Coronary artery (tissue), 2 donors: ENCODE data around the gene TMEM220.
"Not testable (repeated sequence)": the region's sequence is repeated elsewhere in the genome, so short reads cannot be mapped to it uniquely, and the experiment has no call there.

Experiments
- DNase-seq: peaks from one replicate; pipeline ENCODE4 v3.0.0-alpha.2; 2017; ENCODE audit warnings: low spot score
- H3K27ac ChIP-seq, 2 donors: fragments of 200-600 bp; sonication (generic); one replicate each; pipeline ENCODE4 v1.5.1; 2016 to 2019
- H3K4me3 ChIP-seq: fragments of 200-600 bp; sonication (generic); 2 replicates; pipeline ENCODE4 v1.5.1; 2016; ENCODE audit warnings: mild to moderate bottlenecking, moderate library complexity
- TF ChIP-seq, protein P1 (sequence below): fragments of 200-600 bp; sonication (generic); IDR thresholded peaks from one replicate; pipeline ENCODE4 v1.5.1; 2019; ENCODE audit warnings: antibody characterized with exemption

TMEM220 gene

DNA sequence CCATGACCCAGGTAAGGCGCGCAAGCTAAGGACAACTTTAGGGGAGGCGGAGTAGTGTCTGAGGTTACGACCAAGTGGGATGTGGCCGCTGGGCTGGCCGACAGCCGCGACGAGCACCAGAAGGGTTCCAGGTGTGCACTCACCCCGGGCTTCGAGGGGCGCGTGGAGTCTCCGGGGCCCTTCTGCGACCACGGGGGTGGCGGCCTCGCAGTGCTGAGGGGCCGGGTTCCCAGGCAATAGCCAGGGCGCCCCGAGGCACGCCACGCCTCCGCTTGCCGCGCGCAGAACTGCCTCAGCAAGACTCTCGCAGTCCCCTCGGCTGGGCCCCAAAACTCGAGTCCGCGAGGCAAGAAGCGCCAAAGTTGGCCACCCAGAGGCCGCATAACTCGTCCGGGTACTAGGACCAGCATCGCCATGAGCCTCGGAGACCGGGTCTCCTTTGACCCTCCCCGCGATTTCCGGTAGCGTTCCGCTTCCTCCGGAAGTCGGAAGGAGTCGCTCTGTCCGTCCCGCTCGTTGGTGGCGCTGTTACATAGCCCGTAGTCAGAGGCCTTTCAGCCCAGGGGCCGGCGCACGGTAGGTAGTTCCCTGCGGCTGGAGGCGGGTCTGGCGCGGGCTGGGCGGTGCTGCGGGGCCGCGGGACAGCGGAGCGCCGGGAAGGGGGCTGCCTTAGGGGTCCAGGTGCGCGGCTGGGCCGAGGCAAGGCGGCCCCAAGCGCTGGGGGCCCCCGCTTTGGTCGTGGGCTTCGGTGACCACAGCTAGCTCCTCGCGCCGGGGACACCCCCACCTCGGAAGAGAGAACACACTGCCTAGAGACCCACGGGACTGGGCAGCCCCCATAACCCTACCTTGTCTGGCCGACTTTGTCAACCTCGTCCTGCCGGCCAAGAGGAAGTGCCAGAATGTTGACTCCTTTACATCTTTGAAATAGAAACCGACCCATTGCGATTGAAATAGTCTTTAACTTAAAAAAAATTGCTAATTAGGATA is 32.4 kb downstream of the TMEM220 start, which contains the start of the genes ADPRM and SCO1:
TSS of gene ADPRM (plus strand) at position 503 of the 990 bp plus-strand sequence. CDS start 7,333 bp downstream, outside the sequence.
TSS of gene SCO1 (minus strand) at position 442 of the 990 bp plus-strand sequence. CDS start at position 416, 26 bp downstream.
- peak; percentile 94 for DNase-seq
- H3K27ac ChIP-seq: peak within 1 kb of the TSS; percentile 91 to 95
- TF ChIP-seq, protein P1, sequence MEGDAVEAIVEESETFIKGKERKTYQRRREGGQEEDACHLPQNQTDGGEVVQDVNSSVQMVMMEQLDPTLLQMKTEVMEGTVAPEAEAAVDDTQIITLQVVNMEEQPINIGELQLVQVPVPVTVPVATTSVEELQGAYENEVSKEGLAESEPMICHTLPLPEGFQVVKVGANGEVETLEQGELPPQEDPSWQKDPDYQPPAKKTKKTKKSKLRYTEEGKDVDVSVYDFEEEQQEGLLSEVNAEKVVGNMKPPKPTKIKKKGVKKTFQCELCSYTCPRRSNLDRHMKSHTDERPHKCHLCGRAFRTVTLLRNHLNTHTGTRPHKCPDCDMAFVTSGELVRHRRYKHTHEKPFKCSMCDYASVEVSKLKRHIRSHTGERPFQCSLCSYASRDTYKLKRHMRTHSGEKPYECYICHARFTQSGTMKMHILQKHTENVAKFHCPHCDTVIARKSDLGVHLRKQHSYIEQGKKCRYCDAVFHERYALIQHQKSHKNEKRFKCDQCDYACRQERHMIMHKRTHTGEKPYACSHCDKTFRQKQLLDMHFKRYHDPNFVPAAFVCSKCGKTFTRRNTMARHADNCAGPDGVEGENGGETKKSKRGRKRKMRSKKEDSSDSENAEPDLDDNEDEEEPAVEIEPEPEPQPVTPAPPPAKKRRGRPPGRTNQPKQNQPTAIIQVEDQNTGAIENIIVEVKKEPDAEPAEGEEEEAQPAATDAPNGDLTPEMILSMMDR: no peak
- H3K4me3 ChIP-seq: peak within 1 kb of the TSS; percentile 85

GRCh38 chr17:10695875-10696407 is 33.9 kb downstream of the TMEM220 start:
- H3K4me3 ChIP-seq: peak overlapping the region; percentile 85
- H3K27ac ChIP-seq, DNase-seq: not testable (repeated sequence)

DNA sequence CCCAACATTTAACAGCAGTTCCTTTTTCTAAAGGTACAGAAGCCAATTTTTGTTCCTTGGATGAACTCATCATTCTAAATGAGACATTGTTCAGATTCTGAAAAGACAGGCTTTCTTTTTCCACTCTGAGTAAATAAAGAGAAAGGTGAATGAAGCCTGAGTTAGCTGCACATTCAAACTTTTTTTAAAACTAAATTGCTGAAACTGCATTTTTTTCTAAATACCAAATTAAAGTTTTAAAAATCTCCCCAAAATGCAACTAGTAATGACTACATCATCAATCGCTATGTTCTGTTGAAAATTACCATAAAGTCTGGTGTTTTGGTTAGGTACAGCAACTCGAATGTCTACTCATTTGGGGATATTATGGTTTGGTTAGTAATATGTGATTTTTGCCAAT is 42.3 kb downstream of the TMEM220 start:
- DNase-seq: no peak
- TF ChIP-seq, protein P1: no peak
- H3K27ac ChIP-seq: no peak overlapping the region
- H3K4me3 ChIP-seq: no peak overlapping the region

GRCh38 chr17:10683853-10684252 is 46.0 kb downstream of the TMEM220 start:
- no peak for DNase-seq
- Histone ChIP-seq H3K4me3 (no peak overlapping the region), H3K27ac (peak overlapping the region in 1 of 2 donors; percentile 7)
- TF ChIP-seq, protein P1: no peak

DNA sequence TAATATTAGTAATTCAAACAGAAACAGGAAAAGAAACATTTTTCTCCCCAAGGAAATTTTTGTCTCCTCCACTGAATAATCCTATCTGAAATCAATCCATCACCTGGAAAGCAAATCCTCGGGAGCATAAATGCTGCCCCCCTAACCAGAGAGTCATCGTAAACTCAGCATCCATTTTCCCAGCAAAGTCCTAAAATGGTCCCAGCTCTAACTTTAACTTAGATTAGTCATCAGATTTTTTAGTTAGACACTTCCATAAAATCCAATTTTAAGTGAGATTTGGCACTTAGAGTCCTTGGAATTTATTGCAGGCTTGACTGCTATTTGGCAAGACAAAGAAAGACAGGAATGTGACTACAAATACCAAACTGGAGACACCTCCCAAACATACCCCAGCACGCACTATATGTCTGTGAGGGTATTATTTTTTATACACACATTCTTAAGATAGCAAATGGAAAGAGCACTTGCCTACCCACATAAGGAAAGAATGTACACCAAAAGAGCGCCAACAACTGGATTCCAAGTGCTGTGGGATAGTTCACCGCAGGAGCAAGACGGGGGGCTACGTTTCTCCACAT is 47.9 kb downstream of the TMEM220 start:
- H3K4me3 ChIP-seq: no peak overlapping the region
- DNase-seq: no peak
- H3K27ac ChIP-seq: peak overlapping the region; percentile 52 to 80
- TF ChIP-seq, protein P1: no peak

- Histone ChIP-seq H3K4me3 (no peak overlapping the region), H3K27ac (no peak overlapping the region)
- TF ChIP-seq, protein P1: no peak
- DNase-seq: no peak
Measured at GRCh38 chr17:10674704-10675103, 55.1 kb downstream of the TMEM220 start.

DNA sequence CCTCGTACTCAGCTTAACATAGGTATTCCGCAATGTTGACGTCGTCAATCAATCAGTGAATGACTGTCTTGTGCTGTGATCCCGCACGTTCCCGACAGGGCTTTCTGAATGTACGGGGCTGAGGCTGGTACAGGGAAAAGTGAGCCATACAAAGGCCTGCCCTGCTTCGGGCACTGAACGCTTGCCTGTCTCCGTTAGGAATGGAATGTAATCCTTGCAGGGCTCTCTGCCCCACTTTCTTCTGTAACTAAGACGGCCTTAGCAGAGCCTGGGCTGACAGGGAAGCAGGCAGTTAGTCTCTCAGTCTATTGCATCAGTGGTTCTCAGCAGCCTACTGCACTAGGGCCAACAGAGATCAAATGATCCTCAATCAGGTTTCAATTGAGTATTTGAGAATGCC is 56.5 kb downstream of the TMEM220 start:
- TF ChIP-seq, protein P1: no peak
- H3K4me3 ChIP-seq: no peak overlapping the region
- DNase-seq: no peak
- H3K27ac ChIP-seq: no peak overlapping the region
